HEK293 (cell line): ENCODE measurements around the gene PLA2G1B.

Source experiments
- CTCF ChIA-PET: fragments of 350-600 bp; formaldehyde crosslinking; extraction: SDS; loops from one replicate; lab custom pipeline; 2021; ENCODE audit warnings: antibody characterized with exemption; lab: Yijun Ruan, JAX
- POLR2A ChIA-PET: fragments of 300-600 bp; formaldehyde crosslinking; extraction: SDS; loops from one replicate; lab custom pipeline; 2020; ENCODE audit warnings: antibody characterized with exemption, inconsistent platforms; lab: Yijun Ruan, JAX
- H3K27ac ChIP-seq: fragments of 200-500 bp; sonication (Bioruptor generic); 2 replicates; pipeline ENCODE4 v1.5.1; 2014; ENCODE audit warnings: low read depth, low read length, control low read depth, inconsistent platforms; ENCODE audit errors: extremely low read depth
- H3K36me3 ChIP-seq, 2 experiments: fragments of 200-500 bp in 1 of 2; sonication (Bioruptor generic) in 1 of 2; 1 replicate in 1 of 2; 2 replicates in 1 of 2; pipeline ENCODE4 v1.5.1; 2014 to 2017; ENCODE audit warnings: inconsistent platforms in 2 of 2, low read length in 2 of 2; ENCODE audit not compliant: control insufficient read depth in 2 of 2, insufficient read depth in 1 of 2
- H3K4me1 ChIP-seq: fragments of 200-500 bp; sonication (Bioruptor generic); 2 replicates; pipeline ENCODE4 v1.5.1; 2014; ENCODE audit warnings: mild to moderate bottlenecking, low read length, inconsistent platforms; ENCODE audit not compliant: control insufficient read depth, insufficient read depth
- H3K4me3 ChIP-seq: 2 replicates; pipeline ENCODE4 v1.5.1; 2011; ENCODE audit warnings: low read depth, mild to moderate bottlenecking, control low read depth, low read length, moderate library complexity
- H3K9me3 ChIP-seq: fragments of 200-500 bp; sonication (Bioruptor generic); 2 replicates; pipeline ENCODE4 v1.5.1; 2014; ENCODE audit warnings: low read depth, low read length, inconsistent platforms; ENCODE audit not compliant: control insufficient read depth, insufficient read depth
- GFI1B ChIP-seq: fragments of 450-650 bp; formaldehyde crosslinking; IDR thresholded peaks from 2 replicates; pipeline ENCODE4 v1.5.1; 2016; ENCODE audit warnings: missing biosample characterization, missing genetic modification characterization
- GLIS2 ChIP-seq: fragments of 450-650 bp; formaldehyde crosslinking; IDR thresholded peaks from 2 replicates; pipeline ENCODE4 v1.5.1; 2016; ENCODE audit warnings: missing biosample characterization, missing genetic modification characterization
- PRDM2 ChIP-seq: fragments of 450-650 bp; formaldehyde crosslinking; IDR thresholded peaks from 2 replicates; pipeline ENCODE4 v1.5.1; 2016; ENCODE audit warnings: missing biosample characterization, missing genetic modification characterization, borderline replicate concordance
- SP2 ChIP-seq: fragments of 450-650 bp; formaldehyde crosslinking; IDR thresholded peaks from 2 replicates; pipeline ENCODE4 v1.5.1; 2016; ENCODE audit warnings: missing biosample characterization, missing genetic modification characterization
- SP3 ChIP-seq: fragments of 450-650 bp; formaldehyde crosslinking; IDR thresholded peaks from 2 replicates; pipeline ENCODE4 v1.5.1; 2016; ENCODE audit warnings: missing biosample characterization, missing genetic modification characterization
- TRIM28 ChIP-seq: IDR thresholded peaks from 2 replicates; pipeline ENCODE4 v1.6.1; 2011; ENCODE audit warnings: low read length, control low read depth, borderline replicate concordance
- ZBTB20 ChIP-seq: fragments of 450-650 bp; formaldehyde crosslinking; IDR thresholded peaks from 2 replicates; pipeline ENCODE4 v1.5.1; 2016; ENCODE audit warnings: missing biosample characterization, missing genetic modification characterization
- ZIC2 ChIP-seq: fragments of 450-650 bp; formaldehyde crosslinking; IDR thresholded peaks from 2 replicates; pipeline ENCODE4 v1.5.1; 2016; ENCODE audit warnings: missing biosample characterization, missing genetic modification characterization
- ZNF121 ChIP-seq: fragments of 450-650 bp; formaldehyde crosslinking; IDR thresholded peaks from 2 replicates; pipeline ENCODE4 v1.5.1; 2016; ENCODE audit warnings: missing biosample characterization, missing genetic modification characterization
- ZNF155 ChIP-seq: fragments of 450-650 bp; formaldehyde crosslinking; IDR thresholded peaks from 2 replicates; pipeline ENCODE4 v1.5.1; 2016; ENCODE audit warnings: missing biosample characterization, missing genetic modification characterization
- ZNF292 ChIP-seq: fragments of 450-650 bp; formaldehyde crosslinking; IDR thresholded peaks from 2 replicates; pipeline ENCODE4 v1.5.1; 2016; ENCODE audit warnings: low read depth, missing biosample characterization, missing genetic modification characterization, borderline replicate concordance
- ZNF366 ChIP-seq: fragments of 450-650 bp; formaldehyde crosslinking; conservative IDR thresholded peaks from 2 replicates; pipeline ENCODE4 v1.5.1; 2016; ENCODE audit warnings: missing biosample characterization, missing genetic modification characterization
- ZNF600 ChIP-seq: fragments of 450-650 bp; formaldehyde crosslinking; IDR thresholded peaks from 2 replicates; pipeline ENCODE4 v1.5.1; 2016; ENCODE audit warnings: missing biosample characterization, missing genetic modification characterization
- ZNF629 ChIP-seq: fragments of 450-650 bp; formaldehyde crosslinking; IDR thresholded peaks from 2 replicates; pipeline ENCODE4 v1.5.1; 2017; ENCODE audit warnings: missing biosample characterization, missing genetic modification characterization
- ZNF704 ChIP-seq: fragments of 450-650 bp; formaldehyde crosslinking; IDR thresholded peaks from 2 replicates; pipeline ENCODE4 v1.5.1; 2016; ENCODE audit warnings: missing biosample characterization, missing genetic modification characterization
- ZNF791 ChIP-seq: fragments of 450-650 bp; formaldehyde crosslinking; IDR thresholded peaks from 2 replicates; pipeline ENCODE4 v1.5.1; 2016; ENCODE audit warnings: missing biosample characterization, missing genetic modification characterization

PLA2G1B gene

GRCh38 chr12:120376009-120376408, 48.4 kb upstream of the PLA2G1B start:
- CTCF ChIA-PET, result interaction anchor here (1.2 to 2.6 kb wide), 4 partner anchors 9 to 55 kb away, joined by 3 to 26 read pairs (median 4); no protein-coding TSS in a partner anchor

GRCh38 chr12:120373683-120374082, 46.1 kb upstream of the PLA2G1B start:
- TF ChIP-seq ZNF121 (tag by site-specific recombination) (peak; percentile 94), ZNF704 (no peak)
- TF ChIP-seq, all 188 proteins: peak for 1
- Histone ChIP-seq H3K27ac (no peak overlapping the region), H3K4me3 (no peak overlapping the region), H3K4me1 (peaks cover 17% of the 10 kb centered on the region), H3K36me3 (no peaks in the 10 kb centered on the region), H3K9me3 (no peaks in the 10 kb centered on the region)
- CTCF ChIA-PET, result interaction anchor here (0.5 kb wide), 2 partner anchors 55 to 932 kb away, joined by 3 to 4 read pairs; no protein-coding TSS in a partner anchor
- POLR2A ChIA-PET, result interaction anchor here (0.7 to 2.6 kb wide), 2 partner anchors 7 to 131 kb away, joined by 3 to 7 read pairs; no protein-coding TSS in a partner anchor

More at GRCh38 chr12:120376009-120376408, 48.4 kb upstream of the PLA2G1B start:
- no peaks in the 10 kb centered on the region for H3K9me3 ChIP-seq
- no peak overlapping the region for H3K4me3 ChIP-seq
- H3K4me1 ChIP-seq, result peaks cover 17% of the 10 kb centered on the region
- TF ChIP-seq ZNF791 (tag by site-specific recombination) (no peak), ZNF600 (tag by site-specific recombination) (peak; percentile 76)
- H3K36me3 ChIP-seq, result no peaks in the 10 kb centered on the region
- POLR2A ChIA-PET, result interaction anchor here (0.6 to 2.6 kb wide), 4 partner anchors 10 to 175 kb away, joined by 3 to 7 read pairs (median 3); no protein-coding TSS in a partner anchor
- H3K27ac ChIP-seq, result no peak overlapping the region

GRCh38 chr12:120370343-120371243, 43.0 kb upstream of the PLA2G1B start:
- ChIA-PET POLR2A (no interaction called here), CTCF (interaction anchor here (0.6 to 1.5 kb wide), 2 partner anchors 15 to 53 kb away, joined by 3 to 4 read pairs; no protein-coding TSS in a partner anchor)
- no peak overlapping the region for H3K4me3 ChIP-seq

More at GRCh38 chr12:120370343-120371243, 43.0 kb upstream of the PLA2G1B start:
- Histone ChIP-seq H3K9me3 (no peaks in the 10 kb centered on the region), H3K36me3 (peaks cover 0 to 17% of the 10 kb centered on the region in 2 experiments; a peak in 2 of 3 replicates), H3K27ac (no peak overlapping the region), H3K4me1 (0 out of 2 replicates have a peak, but pooled peaks cover 2% of the 10 kb centered on the region)
- TF ChIP-seq ZNF292 (no peak), PRDM2 (tag by site-specific recombination) (peak; percentile 54; the same call in 1 of the 2 replicates), ZBTB20 (no peak), ZNF629 (no peak), SP3 (peak; percentile 26; the same call in 1 of the 2 replicates), SP2 (tag by site-specific recombination) (peak; percentile 58), TRIM28 (no peak), GLIS2 (0 out of 2 replicates have a peak, but pooled peaks have one; percentile 22), ZNF366 (peak; percentile 39; the same call in 1 of the 2 replicates), ZNF155 (tag by site-specific recombination) (no peak), ZIC2 (tag by site-specific recombination) (0 out of 2 replicates have a peak, but pooled peaks have one; percentile 5), GFI1B (tag by site-specific recombination) (no peak)
